Measurements from ENCODE around the gene LRP1-AS.

DNA sequence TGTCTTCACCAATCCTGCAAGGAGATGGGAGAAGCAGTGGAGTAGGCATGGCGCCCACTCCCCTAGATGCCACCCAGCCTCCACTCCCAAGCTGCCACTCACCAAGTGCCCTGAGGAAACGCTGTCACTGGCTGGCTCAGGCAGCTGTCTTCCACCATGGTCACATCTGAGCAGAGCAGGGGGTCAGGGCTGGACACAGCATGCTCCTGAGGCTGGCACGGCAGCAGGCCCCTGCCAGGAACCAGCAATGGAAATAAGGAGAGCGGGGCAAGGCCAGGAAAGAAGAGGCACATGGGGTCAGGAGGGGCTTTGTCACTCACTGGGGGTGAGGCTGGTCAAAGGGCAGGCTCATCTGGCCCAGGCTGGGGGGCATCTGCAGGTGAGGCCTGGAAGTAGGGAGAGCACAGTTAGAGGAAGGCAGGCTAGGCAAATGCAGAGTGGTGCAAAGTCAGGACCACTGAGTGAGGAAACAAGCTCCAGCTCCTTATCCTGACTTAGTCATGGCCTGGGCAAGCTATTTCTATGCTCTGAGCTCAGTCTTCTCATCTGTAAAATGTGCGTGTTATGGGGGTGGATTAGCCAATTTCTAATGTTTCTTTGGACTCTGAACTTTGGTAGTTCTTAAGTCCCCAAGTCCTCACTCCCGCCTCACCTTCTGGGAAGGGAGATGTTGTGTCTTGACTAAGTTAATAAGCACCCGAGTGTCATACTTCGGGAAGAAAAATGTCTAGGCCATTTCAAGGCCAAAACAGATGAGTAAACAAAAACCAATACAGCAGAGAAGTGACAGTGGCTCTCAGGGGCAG, 50.5 kb downstream of the LRP1-AS start:
- TF ChIP-seq ZFP3 (CRISPR knock-in tag; IDR thresholded peaks at IDR 0.05): no peak
- no peak for TF ChIP-seq ZNF70 (CRISPR knock-in tag; IDR thresholded peaks at IDR 0.05)
- no peak for TF ChIP-seq ZNF8 (CRISPR knock-in tag; IDR thresholded peaks at IDR 0.05)
- no peak for TF ChIP-seq ARNTL (CRISPR knock-in tag; IDR thresholded peaks at IDR 0.05; ENCODE audit: borderline replicate concordance, low read depth)
- no peak for TF ChIP-seq PPARA (CRISPR knock-in tag; IDR thresholded peaks at IDR 0.05; ENCODE audit: borderline replicate concordance)
- TF ChIP-seq, protein P1, sequence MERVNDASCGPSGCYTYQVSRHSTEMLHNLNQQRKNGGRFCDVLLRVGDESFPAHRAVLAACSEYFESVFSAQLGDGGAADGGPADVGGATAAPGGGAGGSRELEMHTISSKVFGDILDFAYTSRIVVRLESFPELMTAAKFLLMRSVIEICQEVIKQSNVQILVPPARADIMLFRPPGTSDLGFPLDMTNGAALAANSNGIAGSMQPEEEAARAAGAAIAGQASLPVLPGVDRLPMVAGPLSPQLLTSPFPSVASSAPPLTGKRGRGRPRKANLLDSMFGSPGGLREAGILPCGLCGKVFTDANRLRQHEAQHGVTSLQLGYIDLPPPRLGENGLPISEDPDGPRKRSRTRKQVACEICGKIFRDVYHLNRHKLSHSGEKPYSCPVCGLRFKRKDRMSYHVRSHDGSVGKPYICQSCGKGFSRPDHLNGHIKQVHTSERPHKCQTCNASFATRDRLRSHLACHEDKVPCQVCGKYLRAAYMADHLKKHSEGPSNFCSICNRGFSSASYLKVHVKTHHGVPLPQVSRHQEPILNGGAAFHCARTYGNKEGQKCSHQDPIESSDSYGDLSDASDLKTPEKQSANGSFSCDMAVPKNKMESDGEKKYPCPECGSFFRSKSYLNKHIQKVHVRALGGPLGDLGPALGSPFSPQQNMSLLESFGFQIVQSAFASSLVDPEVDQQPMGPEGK (CRISPR knock-in tag; IDR thresholded peaks at IDR 0.05; ENCODE audit: borderline replicate concordance): no peak
- TF ChIP-seq ZC3H10 (CRISPR knock-in tag; IDR thresholded peaks at IDR 0.05): no peak
- TF ChIP-seq BACH2 (CRISPR knock-in tag; IDR thresholded peaks at IDR 0.05; ENCODE audit: borderline replicate concordance): no peak
- TF ChIP-seq ZNF565 (CRISPR knock-in tag; conservative IDR thresholded peaks at IDR 0.05; ENCODE audit: low read depth): no peak
- TF ChIP-seq OSR1 (CRISPR knock-in tag; IDR thresholded peaks at IDR 0.05): no peak
- no peak for TF ChIP-seq TCF4 (CRISPR knock-in tag; IDR thresholded peaks at IDR 0.05; ENCODE audit: borderline replicate concordance)
- TF ChIP-seq SNAI2 (CRISPR knock-in tag; IDR thresholded peaks at IDR 0.05): no peak
- no peak for TF ChIP-seq ZFP30 (CRISPR knock-in tag; IDR thresholded peaks at IDR 0.05)

Measured in SK-N-SH treated with all-trans-retinoic acid at 6 μM for 48 hours (cell line).